ENCODE results near the gene PTPRR. TPM values are rescaled to one million over a fixed set of nuclear protein-coding genes. Genes with fewer than 3 reads are reported as not detected.

PTPRR gene
- total RNA-seq, 1 donor from 2014 or later = 1.4 TPM

DNA sequence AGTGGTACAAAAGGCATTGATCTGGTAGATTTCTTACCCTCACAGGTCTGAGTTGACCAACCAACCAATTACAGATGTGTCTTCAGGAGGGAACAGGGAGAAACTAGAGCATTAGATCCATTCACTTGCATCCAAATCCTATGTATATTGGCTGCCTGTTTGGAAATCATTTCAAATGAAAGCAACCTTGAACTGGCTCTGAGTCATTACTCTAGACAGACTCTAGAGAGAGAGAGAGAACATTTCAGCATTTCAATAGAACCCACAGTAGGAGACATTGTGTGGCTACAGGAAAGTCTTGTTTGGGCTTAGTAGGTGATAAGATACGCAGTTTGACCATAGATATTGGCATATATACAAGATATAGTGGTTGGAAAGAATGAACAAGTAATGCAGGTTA lies 114.5 kb downstream of the PTPRR start:
- no peak overlapping the region for H3K27ac ChIP-seq
- no peaks in the 10 kb centered on the region for H3K27me3 ChIP-seq (ENCODE audit: low read depth)
- H3K36me3 ChIP-seq = no peaks in the 10 kb centered on the region
- no peak overlapping the region for H3K4me3 ChIP-seq
- no peak for TF ChIP-seq CTCF (IDR thresholded peaks at IDR 0.05)
- ATAC-seq = no peak
- H3K4me1 ChIP-seq = no peaks in the 10 kb centered on the region
- intact Hi-C loops (cut with DNase I) = no loop called here
- H3K9me3 ChIP-seq = no peaks in the 10 kb centered on the region
- no peak for DNase-seq

DNA sequence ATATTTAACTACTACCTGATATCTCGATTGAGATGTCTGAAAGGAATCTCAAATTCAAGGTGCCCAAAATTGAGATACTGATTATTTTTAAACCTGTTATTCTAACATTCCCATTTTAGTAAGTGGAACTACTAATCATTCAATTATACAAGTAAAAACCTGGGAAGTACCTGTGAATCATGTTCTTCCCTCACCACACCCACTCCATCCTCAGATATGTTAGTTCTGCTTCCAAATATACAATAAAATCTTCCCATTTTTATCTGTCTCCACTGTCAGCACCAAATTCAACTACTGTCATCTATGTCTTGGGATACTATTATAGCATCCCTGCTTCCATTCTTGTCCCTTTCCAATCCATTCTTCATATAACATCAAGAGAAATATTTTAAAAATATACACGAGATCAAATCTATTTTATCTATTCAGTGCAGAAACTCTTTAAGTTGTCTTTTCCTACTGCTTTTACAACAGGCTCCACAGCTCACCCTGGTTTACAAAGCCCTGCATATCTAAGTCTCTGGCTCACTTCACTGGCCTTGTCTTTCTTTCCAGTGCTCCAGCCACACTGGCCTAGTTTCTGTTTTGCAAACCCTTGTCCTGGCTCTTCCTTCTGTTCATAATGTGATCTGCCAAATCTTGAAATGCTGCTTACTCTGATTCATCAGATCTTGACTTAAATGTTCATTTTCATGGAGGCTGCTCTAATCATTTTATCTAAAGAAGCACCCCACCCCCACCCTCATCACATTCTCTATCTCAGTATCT lies 122.3 kb downstream of the PTPRR start:
- ATAC-seq (no peak), DNase-seq (no peak)
- H3K27me3 ChIP-seq (ENCODE audit: low read depth) = no peaks in the 10 kb centered on the region
- H3K4me1 ChIP-seq = no peaks in the 10 kb centered on the region
- no peaks in the 10 kb centered on the region for H3K9me3 ChIP-seq
- no peak overlapping the region for H3K27ac ChIP-seq
- H3K36me3 ChIP-seq = no peaks in the 10 kb centered on the region
- no peak overlapping the region for H3K4me3 ChIP-seq
- TF ChIP-seq CTCF (IDR thresholded peaks at IDR 0.05) = no peak
- intact Hi-C loops (cut with DNase I) = no loop called here

DNA sequence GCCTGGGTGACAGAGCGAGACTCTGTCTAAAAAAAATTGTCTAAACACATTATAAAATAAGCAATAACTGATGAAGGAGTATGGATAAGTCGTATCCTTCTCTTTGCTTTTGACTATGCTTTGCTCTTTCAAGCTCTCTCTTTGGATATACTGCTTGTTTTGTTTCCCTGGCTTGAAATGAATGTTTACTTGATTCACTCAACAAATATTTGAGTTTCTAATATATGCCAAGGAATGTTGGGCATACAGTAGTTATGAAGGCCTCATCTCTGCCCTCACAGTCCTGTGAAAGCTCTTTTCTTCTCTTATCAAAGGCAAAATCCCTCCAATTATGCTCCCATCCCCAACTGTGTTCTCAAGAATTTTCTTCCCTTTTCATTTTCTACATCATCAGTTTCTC lies 123.5 kb downstream of the PTPRR start:
- TF ChIP-seq CTCF (IDR thresholded peaks at IDR 0.05) = no peak
- no peak for ATAC-seq
- intact Hi-C loops (cut with DNase I) = no loop called here
- Histone ChIP-seq H3K27me3 (ENCODE audit: low read depth) (no peaks in the 10 kb centered on the region), H3K4me1 (no peaks in the 10 kb centered on the region), H3K36me3 (no peaks in the 10 kb centered on the region), H3K4me3 (no peak overlapping the region), H3K27ac (no peak overlapping the region), H3K9me3 (no peaks in the 10 kb centered on the region)
- DNase-seq = no peak

DNA sequence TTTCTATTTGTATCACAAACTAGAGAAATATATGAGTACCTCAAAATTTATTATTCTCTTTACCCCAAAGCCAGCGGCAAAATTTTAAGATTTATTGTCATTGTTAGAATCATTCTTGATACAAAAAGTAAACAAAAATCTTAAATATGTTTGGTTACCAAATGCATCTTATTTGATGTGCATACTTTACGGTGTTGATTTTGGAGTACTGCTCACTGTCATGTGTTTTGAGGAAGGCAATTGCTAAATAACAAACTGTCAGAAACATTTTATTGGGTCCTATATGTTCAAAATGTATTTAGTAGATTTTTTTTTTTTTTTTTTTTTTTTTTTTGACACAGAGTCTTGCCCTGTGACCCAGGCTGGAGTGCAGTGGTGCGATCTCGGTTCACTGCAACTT lies 124.9 kb downstream of the PTPRR start:
- H3K36me3 ChIP-seq = no peaks in the 10 kb centered on the region
- no peak for DNase-seq

DNA sequence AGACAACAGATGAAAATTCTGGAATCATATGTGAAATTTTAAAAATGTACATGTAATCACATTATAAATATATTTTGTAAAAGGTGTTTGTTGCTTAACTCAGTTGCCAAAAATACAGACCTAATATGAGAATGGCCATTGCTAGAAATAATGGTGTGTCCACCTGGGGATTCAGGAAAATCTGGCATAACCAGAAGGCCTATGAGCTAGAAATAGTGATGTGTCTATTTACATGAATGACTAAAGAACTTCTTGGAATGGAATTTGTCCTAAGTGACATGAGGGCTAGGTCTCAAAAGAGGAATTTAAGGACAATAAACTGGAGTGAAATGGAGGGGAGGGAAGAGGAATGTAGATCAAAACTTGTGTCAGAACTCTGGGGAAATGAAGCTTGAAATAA lies 126.4 kb downstream of the PTPRR start:
- intact Hi-C loops (cut with DNase I) = no loop called here
- TF ChIP-seq CTCF (IDR thresholded peaks at IDR 0.05) = no peak

More for the DNA sequence above, 124.9 kb downstream of the PTPRR start:
- no peaks in the 10 kb centered on the region for H3K4me1 ChIP-seq
- TF ChIP-seq CTCF (IDR thresholded peaks at IDR 0.05) = no peak
- no peaks in the 10 kb centered on the region for H3K9me3 ChIP-seq
- ATAC-seq = no peak
- H3K27me3 ChIP-seq (ENCODE audit: low read depth) = no peaks in the 10 kb centered on the region
- no peak overlapping the region for H3K27ac ChIP-seq
- intact Hi-C loops (cut with DNase I) = no loop called here
- no peak overlapping the region for H3K4me3 ChIP-seq

More for the DNA sequence above, 126.4 kb downstream of the PTPRR start:
- H3K27ac ChIP-seq = no peak overlapping the region
- no peaks in the 10 kb centered on the region for H3K9me3 ChIP-seq
- no peaks in the 10 kb centered on the region for H3K27me3 ChIP-seq (ENCODE audit: low read depth)
- no peak for DNase-seq
- no peaks in the 10 kb centered on the region for H3K36me3 ChIP-seq
- H3K4me1 ChIP-seq = no peaks in the 10 kb centered on the region
- no peak for ATAC-seq
- H3K4me3 ChIP-seq = no peak overlapping the region
